Inferior parietal cortex (tissue), 1 donor: ENCODE results near the gene PPP2R2D.

Experiments used
- DNase-seq: peaks from one replicate; pipeline ENCODE4 v3.0.0-alpha.2; 2016; ENCODE audit errors: extremely low spot score

Gene PPP2R2D

GRCh38 chr10:131996466-131997365 is 95.9 kb downstream of the PPP2R2D start:
- no peak for DNase-seq

DNA sequence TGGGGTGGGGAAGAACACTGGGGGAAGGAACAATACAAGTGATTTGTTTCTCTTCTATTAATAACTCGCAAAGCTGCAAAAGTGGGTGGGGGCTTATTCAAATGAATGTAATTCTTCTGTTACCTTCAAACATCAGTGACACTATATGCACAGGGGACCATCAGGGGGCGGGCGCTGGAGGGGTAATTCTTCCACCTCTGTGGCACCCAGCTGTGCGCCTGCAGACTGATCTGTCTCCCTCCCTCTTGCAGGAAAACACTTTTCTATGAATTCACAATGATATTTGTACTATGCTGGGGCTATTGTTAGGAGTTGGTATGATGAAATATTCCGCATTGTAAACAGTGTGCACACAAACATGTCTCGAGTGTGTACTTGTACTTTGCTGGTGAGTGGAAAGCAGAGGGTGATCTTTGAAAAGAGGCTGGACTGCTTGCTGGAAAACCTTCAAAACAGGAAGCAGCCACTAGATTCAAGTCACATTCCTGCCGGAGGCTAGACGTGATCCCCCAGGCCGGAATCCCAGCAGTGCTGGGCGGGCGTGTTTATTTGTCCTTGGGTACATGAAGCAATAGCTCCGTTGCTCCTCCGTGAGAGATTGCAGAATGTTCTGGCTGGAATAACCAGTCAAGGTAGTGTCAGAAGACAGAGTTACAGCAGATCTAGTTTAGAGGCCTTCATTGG is 96.7 kb downstream of the PPP2R2D start:
- DNase-seq: no peak

GRCh38 chr10:131998050-131998844 is 97.4 kb downstream of the PPP2R2D start:
- DNase-seq: no peak

DNA sequence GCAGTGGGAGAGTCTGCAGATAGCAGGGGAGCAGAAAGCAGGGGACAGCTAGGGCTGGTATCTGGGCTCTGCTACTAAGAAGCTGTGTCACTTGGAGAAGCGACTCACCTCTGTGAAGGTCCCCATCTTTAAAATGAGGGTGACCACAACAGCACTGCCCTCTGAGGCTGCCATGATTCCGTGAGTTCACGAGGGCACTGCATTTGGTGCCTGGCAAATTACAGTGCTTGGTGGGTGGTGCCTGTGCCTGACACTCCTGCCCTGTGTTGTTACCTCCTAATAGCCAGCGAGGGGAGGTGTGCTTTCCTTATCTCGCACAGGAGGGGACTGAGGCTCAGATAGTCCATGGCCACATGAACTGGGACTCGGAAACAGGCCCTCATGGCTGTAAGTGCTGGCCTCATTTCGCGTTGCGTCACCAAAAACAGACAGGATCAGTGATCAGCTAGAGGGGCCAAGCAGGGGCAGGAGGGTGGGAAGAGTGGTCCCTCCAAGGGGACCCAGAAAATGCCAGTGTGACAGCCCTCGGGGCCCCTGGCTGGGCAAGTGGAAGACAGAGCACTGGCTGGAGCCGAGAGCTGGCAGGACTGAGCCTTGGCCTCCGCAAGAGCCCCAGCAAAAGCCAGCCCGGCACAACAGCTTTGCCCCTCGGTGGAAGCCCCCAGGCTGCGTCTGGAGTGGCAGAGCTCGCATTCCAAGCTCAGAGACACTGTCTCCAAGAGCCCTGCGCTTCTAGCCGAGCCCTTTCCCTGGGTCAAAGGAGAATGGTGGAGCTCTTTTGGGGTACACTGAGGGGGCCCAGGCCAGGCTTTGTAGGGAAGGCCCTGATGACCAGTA is 98.3 kb downstream of the PPP2R2D start:
- DNase-seq: no peak

- DNase-seq: no peak
Observed at GRCh38 chr10:132001238-132001972, 100.6 kb downstream of the PPP2R2D start.

DNA sequence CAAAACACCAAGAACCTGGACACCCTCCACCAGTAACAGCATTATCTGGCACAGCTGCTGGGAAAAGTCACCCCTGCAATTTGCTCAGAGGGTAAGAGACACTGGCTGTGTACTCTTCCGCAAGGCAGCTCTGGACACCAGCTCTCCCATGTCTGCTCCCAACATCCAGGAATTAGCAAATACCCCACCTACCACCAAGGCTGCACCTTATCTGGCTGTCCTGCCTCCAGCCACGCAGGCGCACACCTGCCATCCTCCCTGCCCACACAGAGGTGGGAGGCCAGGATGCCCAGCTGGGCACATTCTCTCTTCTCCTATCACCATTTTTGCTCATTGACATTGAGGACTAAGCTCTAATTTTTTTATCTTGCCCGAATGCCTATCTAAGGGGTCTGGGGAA is 101.2 kb downstream of the PPP2R2D start:
- no peak for DNase-seq

DNA sequence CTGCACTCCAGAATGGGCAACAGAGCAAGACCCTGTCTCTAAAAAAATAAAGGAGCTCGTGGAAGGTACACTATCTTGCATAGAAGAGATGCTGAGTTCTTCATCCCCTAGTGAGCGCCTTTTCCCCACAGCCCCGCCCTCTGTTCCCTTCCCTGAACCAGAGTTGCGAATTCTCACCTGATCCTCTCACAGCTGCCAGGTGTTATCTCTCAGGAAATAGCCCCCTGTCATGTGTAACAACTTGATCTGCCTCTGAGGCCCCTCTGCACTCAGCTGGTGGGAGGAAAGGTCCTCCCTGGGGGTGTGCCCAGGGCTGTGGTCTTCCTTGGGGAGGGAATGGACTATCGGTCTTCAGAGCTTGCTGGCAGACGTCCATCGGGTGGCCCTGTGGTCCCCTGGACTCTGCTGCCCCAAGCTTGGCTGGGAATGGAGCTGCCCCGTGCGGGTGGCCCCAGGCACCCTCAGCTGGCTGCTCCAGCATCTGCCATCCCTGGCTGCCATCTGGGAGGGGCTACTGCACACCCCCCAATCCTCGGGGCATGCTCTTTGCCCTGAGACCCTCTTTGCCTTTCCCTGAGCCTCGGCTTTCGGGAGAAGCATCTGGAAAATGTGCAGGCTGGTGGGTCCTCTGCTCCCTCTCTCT is 102.6 kb downstream of the PPP2R2D start:
- no peak for DNase-seq

DNA sequence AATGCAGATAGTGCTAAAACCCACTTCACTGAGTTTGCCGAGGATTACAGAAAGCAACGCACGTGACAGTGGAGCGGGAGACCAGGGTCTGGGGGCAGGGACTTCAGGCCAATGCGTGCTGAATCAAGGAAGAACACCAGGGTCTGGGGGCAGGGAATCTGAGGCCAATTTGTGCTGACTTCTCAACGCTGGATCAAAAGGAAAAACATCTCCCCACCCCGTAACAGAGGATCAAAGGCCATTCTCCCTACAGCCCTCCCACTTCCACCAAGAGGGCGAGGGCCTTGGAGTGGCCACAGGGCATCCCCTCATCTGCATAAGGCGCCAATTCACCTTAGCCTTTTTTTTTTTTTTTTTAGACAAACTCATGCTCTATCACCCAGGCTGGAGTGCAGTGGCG is 103.2 kb downstream of the PPP2R2D start:
- no peak for DNase-seq

DNA sequence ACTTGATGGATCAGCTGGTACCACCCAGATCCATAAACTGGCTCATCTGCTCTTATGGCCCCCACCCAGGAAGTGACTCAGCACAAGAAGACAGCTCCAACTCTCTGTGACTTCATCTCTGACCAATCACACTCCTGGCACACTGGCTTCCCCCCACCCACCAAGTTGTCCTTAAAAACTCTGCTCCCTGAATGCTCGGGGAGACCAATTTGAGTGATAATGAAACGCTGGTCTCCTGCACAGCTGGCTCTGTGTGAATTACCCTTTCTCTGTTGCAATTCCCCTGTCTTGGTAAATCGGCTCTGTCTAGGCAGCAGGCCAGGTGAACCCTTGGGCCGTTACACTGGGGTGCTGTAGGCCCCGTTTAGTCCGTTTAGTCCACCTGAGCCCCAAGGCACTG is 104.3 kb downstream of the PPP2R2D start:
- no peak for DNase-seq

- no peak for DNase-seq
Observed at GRCh38 chr10:132006966-132007365, 106.2 kb downstream of the PPP2R2D start.

GRCh38 chr10:132007681-132008080 is 106.9 kb downstream of the PPP2R2D start:
- no peak for DNase-seq
